ENCODE results near the gene TTN. TPM values are rescaled to one million over a fixed set of nuclear protein-coding genes. Genes with fewer than 3 reads are reported as not detected.

Gene TTN
- total RNA-seq, 1 experiment from 2014 or later = 1.1 TPM

GRCh38 chr2:178723786-178724346, 83.4 kb downstream of the TTN start:
- no peak overlapping the region for H3K9ac ChIP-seq (ENCODE audit: low read length)
- no peaks in the 10 kb centered on the region for H3F3A ChIP-seq (ENCODE audit: low read length, unreplicated experiment)
- no TSS peak for BruUV-seq (replicated peaks)
- no peaks in the 10 kb centered on the region for H3K9me3 ChIP-seq (ENCODE audit: low read length)
- H4K20me1 ChIP-seq (ENCODE audit: low read length) = no peaks in the 10 kb centered on the region
- no peaks in the 10 kb centered on the region for H3K9me2 ChIP-seq (replicated peaks; ENCODE audit: low read length)
- H3K4me1 ChIP-seq (ENCODE audit: insufficient read depth, low read length) = no peaks in the 10 kb centered on the region
- DNase-seq = no peak
- no peaks in the 10 kb centered on the region for H3K79me2 ChIP-seq (ENCODE audit: low read length)
- POLR2A ChIA-PET (ENCODE audit: unreplicated experiment) = no interaction called here
- CTCF ChIA-PET = no interaction called here
- TF ChIP-seq EZH2phosphoT487 (IDR thresholded peaks at IDR 0.05; ENCODE audit: borderline replicate concordance, low read length) (no peak), EZH2 (IDR thresholded peaks at IDR 0.05; ENCODE audit: low read length, unreplicated experiment) (no peak)
- TF ChIP-seq, protein P1, sequence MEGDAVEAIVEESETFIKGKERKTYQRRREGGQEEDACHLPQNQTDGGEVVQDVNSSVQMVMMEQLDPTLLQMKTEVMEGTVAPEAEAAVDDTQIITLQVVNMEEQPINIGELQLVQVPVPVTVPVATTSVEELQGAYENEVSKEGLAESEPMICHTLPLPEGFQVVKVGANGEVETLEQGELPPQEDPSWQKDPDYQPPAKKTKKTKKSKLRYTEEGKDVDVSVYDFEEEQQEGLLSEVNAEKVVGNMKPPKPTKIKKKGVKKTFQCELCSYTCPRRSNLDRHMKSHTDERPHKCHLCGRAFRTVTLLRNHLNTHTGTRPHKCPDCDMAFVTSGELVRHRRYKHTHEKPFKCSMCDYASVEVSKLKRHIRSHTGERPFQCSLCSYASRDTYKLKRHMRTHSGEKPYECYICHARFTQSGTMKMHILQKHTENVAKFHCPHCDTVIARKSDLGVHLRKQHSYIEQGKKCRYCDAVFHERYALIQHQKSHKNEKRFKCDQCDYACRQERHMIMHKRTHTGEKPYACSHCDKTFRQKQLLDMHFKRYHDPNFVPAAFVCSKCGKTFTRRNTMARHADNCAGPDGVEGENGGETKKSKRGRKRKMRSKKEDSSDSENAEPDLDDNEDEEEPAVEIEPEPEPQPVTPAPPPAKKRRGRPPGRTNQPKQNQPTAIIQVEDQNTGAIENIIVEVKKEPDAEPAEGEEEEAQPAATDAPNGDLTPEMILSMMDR (conservative IDR thresholded peaks at IDR 0.05; ENCODE audit: low read depth, low read length) = no peak
- ATAC-seq = no peak
- H3K4me2 ChIP-seq (ENCODE audit: low read length) = no peak overlapping the region
- H3K4me3 ChIP-seq (ENCODE audit: low read length) = no peak overlapping the region
- no peak overlapping the region for H2AFZ ChIP-seq (ENCODE audit: low read length)
- intact Hi-C loops (cut with micrococcal nuclease) = no loop called here
- H3K27me3 ChIP-seq (ENCODE audit: low read length) = peaks cover 96% of the 10 kb centered on the region
- no peaks in the 10 kb centered on the region for H3K36me3 ChIP-seq (ENCODE audit: low read depth, low read length)
- H3K27ac ChIP-seq (ENCODE audit: low read length) = no peak overlapping the region

DNA sequence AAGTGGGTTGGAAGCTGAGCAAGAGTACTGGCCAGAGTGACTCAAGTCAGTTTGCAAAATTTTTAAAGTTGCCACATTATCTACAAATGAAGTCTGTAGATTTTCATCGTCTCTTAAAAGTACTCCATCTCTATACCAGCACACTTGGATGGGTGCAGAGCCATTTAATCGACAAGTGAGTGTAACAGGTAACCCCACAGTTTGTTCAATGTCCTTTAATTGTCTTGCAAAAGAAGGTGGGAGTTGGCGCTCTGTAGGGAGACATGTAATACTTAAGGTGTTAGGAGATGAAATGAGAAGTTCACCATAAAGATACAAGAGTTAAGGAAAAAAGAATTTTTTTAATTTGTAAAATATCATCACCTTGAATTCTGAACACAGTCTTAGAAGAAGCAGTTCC, 84.9 kb downstream of the TTN start:
- Histone ChIP-seq H3F3A (ENCODE audit: low read length, unreplicated experiment) (no peaks in the 10 kb centered on the region), H3K27me3 (ENCODE audit: low read length) (peaks cover 96% of the 10 kb centered on the region), H3K9me3 (ENCODE audit: low read length) (no peaks in the 10 kb centered on the region), H2AFZ (ENCODE audit: low read length) (no peak overlapping the region), H3K27ac (ENCODE audit: low read length) (no peak overlapping the region), H3K9ac (ENCODE audit: low read length) (no peak overlapping the region), H3K9me2 (replicated peaks; ENCODE audit: low read length) (no peaks in the 10 kb centered on the region), H3K36me3 (ENCODE audit: low read depth, low read length) (no peaks in the 10 kb centered on the region), H3K4me1 (ENCODE audit: insufficient read depth, low read length) (no peaks in the 10 kb centered on the region), H3K4me2 (ENCODE audit: low read length) (no peak overlapping the region), H3K79me2 (ENCODE audit: low read length) (no peaks in the 10 kb centered on the region), H4K20me1 (ENCODE audit: low read length) (no peaks in the 10 kb centered on the region), H3K4me3 (ENCODE audit: low read length) (no peak overlapping the region)
- TF ChIP-seq EZH2 (IDR thresholded peaks at IDR 0.05; ENCODE audit: low read length, unreplicated experiment) = no peak
- TF ChIP-seq, protein P1 (conservative IDR thresholded peaks at IDR 0.05; ENCODE audit: low read depth, low read length) = no peak
- no peak for TF ChIP-seq EZH2phosphoT487 (IDR thresholded peaks at IDR 0.05; ENCODE audit: borderline replicate concordance, low read length)
- intact Hi-C loops (cut with micrococcal nuclease) = no loop called here
- DNase-seq (no peak), ATAC-seq (no peak)
- ChIA-PET CTCF (no interaction called here), POLR2A (ENCODE audit: unreplicated experiment) (no interaction called here)
- BruUV-seq (replicated peaks) = no TSS peak

DNA sequence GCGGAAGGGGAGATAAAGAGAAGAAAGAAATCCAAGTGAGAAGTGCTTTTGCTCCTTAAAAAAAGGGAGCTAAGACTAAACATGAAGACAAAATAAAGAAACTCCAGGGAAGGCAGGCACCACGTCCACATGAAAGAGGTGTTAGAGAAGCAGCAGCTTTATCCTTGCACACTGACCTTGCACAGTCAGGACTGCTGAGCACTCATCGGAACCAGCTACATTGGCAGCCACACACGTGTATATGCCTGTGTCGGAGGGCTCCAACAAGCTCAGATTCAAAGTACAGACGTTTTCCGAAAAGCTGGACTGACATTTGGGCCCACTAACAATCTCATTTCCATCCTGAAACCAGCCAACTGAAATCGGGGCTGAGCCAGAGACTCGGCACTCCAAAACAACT, 88.2 kb downstream of the TTN start:
- intact Hi-C loops (cut with micrococcal nuclease) = no loop called here
- Histone ChIP-seq H3K4me1 (ENCODE audit: insufficient read depth, low read length) (no peaks in the 10 kb centered on the region), H4K20me1 (ENCODE audit: low read length) (no peaks in the 10 kb centered on the region), H3K79me2 (ENCODE audit: low read length) (no peaks in the 10 kb centered on the region), H3K4me3 (ENCODE audit: low read length) (no peak overlapping the region), H3K27ac (ENCODE audit: low read length) (no peak overlapping the region), H2AFZ (ENCODE audit: low read length) (no peak overlapping the region), H3F3A (ENCODE audit: low read length, unreplicated experiment) (no peaks in the 10 kb centered on the region), H3K36me3 (ENCODE audit: low read depth, low read length) (no peaks in the 10 kb centered on the region), H3K9me3 (ENCODE audit: low read length) (no peaks in the 10 kb centered on the region), H3K9ac (ENCODE audit: low read length) (no peak overlapping the region), H3K4me2 (ENCODE audit: low read length) (no peak overlapping the region), H3K9me2 (replicated peaks; ENCODE audit: low read length) (no peaks in the 10 kb centered on the region), H3K27me3 (ENCODE audit: low read length) (peaks cover 98% of the 10 kb centered on the region)
- DNase-seq (no peak), ATAC-seq (no peak)
- ChIA-PET CTCF (no interaction called here), POLR2A (ENCODE audit: unreplicated experiment) (no interaction called here)
- TF ChIP-seq EZH2phosphoT487 (IDR thresholded peaks at IDR 0.05; ENCODE audit: borderline replicate concordance, low read length) (no peak), EZH2 (IDR thresholded peaks at IDR 0.05; ENCODE audit: low read length, unreplicated experiment) (no peak)
- TF ChIP-seq, protein P1 (conservative IDR thresholded peaks at IDR 0.05; ENCODE audit: low read depth, low read length) = no peak
- BruUV-seq (replicated peaks) = no TSS peak

Measured in PC-3 (cell line).